Uterus (tissue), 4 donors: ENCODE results near the gene PIP. TPM values are rescaled to one million over a fixed set of nuclear protein-coding genes. Genes with fewer than 3 reads are reported as not detected.
"Not testable (repeated sequence)": the region's sequence is repeated elsewhere in the genome, so short reads cannot be mapped to it uniquely, and the experiment has no call there.

Source experiments
- DNase-seq, 2 donors: peaks; one replicate each; pipeline ENCODE4 v3.0.0-alpha.2; 2019 to 2020
- H3K27ac ChIP-seq, 2 donors: fragments of 200-600 bp; sonication (generic); 1 replicate in 1 of 2; 2 replicates in 1 of 2; pipeline ENCODE4 v1.5.1; 2016 to 2018
- H3K27me3 ChIP-seq, 2 donors: fragments of 200-600 bp; sonication (generic); one replicate each; pipeline ENCODE4 v1.5.1; 2018 to 2019; ENCODE audit warnings: control low read depth in 1 of 2
- H3K36me3 ChIP-seq, 2 donors: fragments of 200-600 bp; sonication (generic); one replicate each; pipeline ENCODE4 v1.5.1; 2019; ENCODE audit warnings: control low read depth in 1 of 2
- H3K4me1 ChIP-seq, 2 donors: fragments of 200-600 bp; sonication (generic); one replicate each; pipeline ENCODE4 v1.5.1; 2018 to 2019; ENCODE audit warnings: control low read depth in 1 of 2
- H3K4me3 ChIP-seq, 2 donors: fragments of 200-600 bp; sonication (generic); 1 replicate in 1 of 2; 2 replicates in 1 of 2; pipeline ENCODE4 v1.5.1; 2018 to 2019; ENCODE audit warnings: mild to moderate bottlenecking in 1 of 2
- H3K9me3 ChIP-seq, 2 donors: fragments of 200-600 bp; sonication (generic); one replicate each; pipeline ENCODE4 v1.5.1; 2019; ENCODE audit warnings: control low read depth in 1 of 2
- CTCF ChIP-seq, 4 experiments: fragments of 200-600 bp in 2 of 4; fragments of 450-650 bp in 2 of 4; sonication (generic) in 2 of 4; IDR thresholded peaks; one replicate each; pipeline ENCODE4 v1.5.1; 2016 to 2019; ENCODE audit warnings: antibody characterized with exemption in 4 of 4, mild to moderate bottlenecking in 2 of 4, moderate library complexity in 1 of 4
- POLR2A ChIP-seq, 2 donors: fragments of 450-650 bp; IDR thresholded peaks; one replicate each; pipeline ENCODE4 v1.6.1; 2016; ENCODE audit warnings: antibody characterized with exemption in 2 of 2, mild to moderate bottlenecking in 1 of 2, moderate library complexity in 1 of 2
- intact Hi-C: fragments of 100-400 bp; cut with DNase I; formaldehyde crosslinking; loops from one replicate; pipeline ENCODE4 v1.15.1; 2023; ENCODE audit warnings: low total_unique reads
- total RNA-seq, 4 donors: library from RNA; depleted of rRNA in 3 of 4; stranded (reverse); fragments of >200 nt in 3 of 4; gene quantifications; one replicate each; pipeline versions ENCODE4 v1.1.0 to v1.2.4, GENCODE V29; 2014 to 2023
- donor health status: DM: yes; HTN: yes; CAD: no.

PIP gene
- total RNA-seq, 4 donors from 2014 or later = not detected

DNA sequence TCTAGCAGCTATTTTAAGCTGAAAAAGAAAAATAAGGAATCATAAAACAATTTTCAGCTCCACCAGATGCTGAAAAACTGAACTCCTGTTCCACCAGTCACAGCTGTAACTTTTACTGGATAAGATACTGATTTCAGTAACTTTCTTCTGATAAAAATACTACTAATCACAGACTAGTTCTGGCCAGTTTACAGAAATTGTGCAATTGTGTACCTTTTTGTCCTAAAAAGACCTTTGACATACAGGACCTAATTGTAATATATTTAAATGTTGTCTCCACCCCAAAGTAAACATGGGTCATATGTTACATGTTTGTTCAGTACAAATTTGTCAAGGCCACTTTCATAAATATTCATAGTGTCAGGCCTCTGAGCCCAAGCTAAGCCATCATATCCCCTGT, 27.1 kb upstream of the PIP start:
- Histone ChIP-seq H3K27me3 (no peaks in the 10 kb centered on the region), H3K4me3 (no peak overlapping the region), H3K36me3 (no peaks in the 10 kb centered on the region), H3K27ac (no peak overlapping the region), H3K4me1 (no peaks in the 10 kb centered on the region), H3K9me3 (peaks cover 0 to 3% of the 10 kb centered on the region in 2 donors)
- TF ChIP-seq CTCF (IDR thresholded peaks at IDR 0.05) (no peak), POLR2A (IDR thresholded peaks at IDR 0.05) (no peak)
- DNase-seq = no peak
- intact Hi-C loops = no loop called here

DNA sequence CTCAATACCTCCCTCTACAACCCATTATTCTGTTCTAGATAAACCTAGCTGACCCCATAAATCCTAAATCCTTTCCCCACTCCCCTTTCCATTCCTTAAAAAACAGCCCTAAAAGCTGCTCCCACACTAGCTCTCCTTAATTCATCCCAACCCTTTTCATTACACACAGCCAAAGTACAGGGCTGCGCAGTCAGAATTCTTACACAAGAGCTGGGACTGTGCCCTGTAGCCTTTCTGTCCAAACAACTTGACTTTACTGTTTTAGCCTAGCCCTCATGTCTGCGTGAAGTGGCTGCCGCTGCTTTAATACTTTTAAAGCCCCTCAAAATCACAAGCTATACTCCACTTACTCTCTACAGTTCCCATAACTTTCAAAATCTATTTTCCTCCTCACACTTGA, 23.9 kb upstream of the PIP start:
- H3K27ac ChIP-seq, intact Hi-C loops, H3K36me3 ChIP-seq, H3K4me1 ChIP-seq, H3K4me3 ChIP-seq, DNase-seq, H3K9me3 ChIP-seq, H3K27me3 ChIP-seq: not testable (repeated sequence)

DNA sequence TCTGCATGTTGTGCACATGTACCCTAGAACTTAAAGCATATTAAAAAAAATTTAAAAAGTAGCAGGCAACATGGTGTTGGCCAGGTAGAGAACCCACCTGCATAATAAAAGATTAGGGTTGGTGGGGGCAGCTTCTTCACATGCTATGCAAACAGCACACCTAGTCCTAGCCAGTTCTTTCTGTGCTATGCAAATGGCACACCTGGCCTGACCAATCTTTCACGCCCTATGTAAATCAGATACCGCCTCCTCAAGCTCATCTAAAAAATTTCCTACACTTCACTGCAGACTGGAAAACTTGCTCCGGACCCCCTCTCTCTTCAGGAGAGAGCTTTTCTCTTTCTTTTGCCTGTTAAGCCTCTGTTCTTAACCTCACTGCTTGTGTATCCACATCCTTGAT, 14.5 kb upstream of the PIP start:
- no peak for TF ChIP-seq CTCF (IDR thresholded peaks at IDR 0.05)
- TF ChIP-seq POLR2A (IDR thresholded peaks at IDR 0.05) = no peak
- Histone ChIP-seq H3K4me1 (no peaks in the 10 kb centered on the region), H3K9me3 (no peaks in the 10 kb centered on the region), H3K27me3 (no peaks in the 10 kb centered on the region), H3K36me3 (no peaks in the 10 kb centered on the region), H3K27ac (no peak overlapping the region), H3K4me3 (no peak overlapping the region)
- intact Hi-C loops = no loop called here
- DNase-seq = no peak

- H3K36me3 ChIP-seq = no peaks in the 10 kb centered on the region
- H3K27ac ChIP-seq = no peak overlapping the region
- H3K4me3 ChIP-seq = no peak overlapping the region
- no peaks in the 10 kb centered on the region for H3K9me3 ChIP-seq
- TF ChIP-seq POLR2A (IDR thresholded peaks at IDR 0.05) (no peak), CTCF (IDR thresholded peaks at IDR 0.05) (no peak)
- H3K27me3 ChIP-seq = no peaks in the 10 kb centered on the region
- intact Hi-C loops = no loop called here
- no peak for DNase-seq
- H3K4me1 ChIP-seq = no peaks in the 10 kb centered on the region
Observed at GRCh38 chr7:143120691-143121405, 11.0 kb upstream of the PIP start.

DNA sequence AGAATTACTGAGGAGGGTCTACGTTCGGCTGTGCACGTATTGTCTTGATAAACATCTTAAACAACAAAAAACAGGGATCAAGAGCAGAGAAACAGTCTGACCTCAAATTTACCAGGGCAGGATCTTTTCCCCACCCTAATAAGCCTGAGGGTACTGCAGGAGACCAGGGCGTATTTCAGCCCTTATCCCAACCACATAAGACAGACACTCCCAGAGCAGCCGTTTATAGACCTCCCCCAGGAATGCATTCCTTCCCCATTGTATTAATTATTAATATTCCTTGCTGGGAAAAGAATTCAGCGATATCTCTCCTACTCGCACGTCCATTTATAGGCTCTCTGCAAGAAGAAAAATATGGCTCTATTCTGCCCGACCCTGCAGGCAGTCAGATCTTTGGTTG, 8.6 kb upstream of the PIP start:
- H3K4me1 ChIP-seq, H3K27me3 ChIP-seq, H3K4me3 ChIP-seq, DNase-seq, H3K36me3 ChIP-seq, intact Hi-C loops, H3K9me3 ChIP-seq, H3K27ac ChIP-seq: not testable (repeated sequence)

DNA sequence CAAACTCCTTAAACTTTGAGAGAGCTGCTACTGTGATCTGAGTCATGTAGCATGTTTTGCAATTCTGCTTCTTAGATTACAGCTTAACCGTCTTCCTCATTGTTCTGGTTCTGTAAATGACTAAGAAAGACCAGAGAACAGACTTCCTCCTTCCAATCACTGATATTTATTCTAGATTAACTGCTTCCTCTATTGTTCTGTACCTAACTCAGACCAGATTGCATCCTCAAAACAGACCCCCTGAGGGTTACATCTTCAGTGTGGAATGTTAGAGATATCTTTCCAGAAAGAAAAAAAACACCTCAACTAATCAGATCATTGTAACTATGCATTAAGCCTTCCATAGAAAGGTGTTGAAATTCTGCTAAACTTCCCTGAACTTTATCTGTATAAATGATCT, 5.7 kb upstream of the PIP start:
- TF ChIP-seq POLR2A (IDR thresholded peaks at IDR 0.05) (no peak), CTCF (IDR thresholded peaks at IDR 0.05) (no peak)
- H3K27ac ChIP-seq = no peak overlapping the region
- intact Hi-C loops = no loop called here

More for the DNA sequence above, 5.7 kb upstream of the PIP start:
- Histone ChIP-seq H3K36me3 (no peaks in the 10 kb centered on the region), H3K4me3 (no peak overlapping the region), H3K4me1 (no peaks in the 10 kb centered on the region), H3K27me3 (no peaks in the 10 kb centered on the region), H3K9me3 (no peaks in the 10 kb centered on the region)
- no peak for DNase-seq
